CD4-positive, alpha-beta T cell (primary cell): ENCODE data around the gene B3GNT3. TPM values are rescaled to one million over a fixed set of nuclear protein-coding genes. Genes with fewer than 3 reads are reported as not detected.
A peak's percentile ranks its signal among the peaks of the same experiment; 100 is the strongest.
"Not testable (repeated sequence)": the region's sequence is repeated elsewhere in the genome, so short reads cannot be mapped to it uniquely, and the experiment has no call there.

Experiments
- ATAC-seq: fragments of 200-7000 bp; cut with Tn5 transposase; one replicate; pipeline ENCODE4 v1.10.0; 2022; ENCODE audit warnings: mild to moderate bottlenecking; ENCODE audit not compliant: poor library complexity
- CTCF ChIA-PET: fragments of 350-600 bp; sonication (Branson Sonifier 250); formaldehyde crosslinking; loops from one replicate; lab custom pipeline; 2021; ENCODE audit warnings: antibody characterized with exemption, inconsistent platforms; lab: Charles Lee
- POLR2A ChIA-PET: fragments of 350-600 bp; sonication (Branson Sonifier 250); formaldehyde crosslinking; loops from one replicate; lab custom pipeline; 2021; ENCODE audit warnings: antibody characterized with exemption, inconsistent platforms; lab: Charles Lee
- DNase-seq, 14 experiments: peaks; one replicate each; pipeline ENCODE4 v3.0.0-alpha.2; 2013 to 2020; ENCODE audit warnings: mixed read lengths in 2 of 14
- H3K27ac ChIP-seq, 2 donors: one replicate each; pipeline versions ENCODE4 v1.5.1 to v1.7.0; 2013; ENCODE audit warnings: low read length in 2 of 2, low read depth in 1 of 2, mild to moderate bottlenecking in 1 of 2
- H3K27me3 ChIP-seq, 2 experiments: 1 replicate in 1 of 2; 2 replicates in 1 of 2; pipeline versions ENCODE4 v1.6.1 to v1.7.0; 2013; ENCODE audit warnings: low read length in 2 of 2, control low read depth in 1 of 2, mild to moderate bottlenecking in 1 of 2, moderate library complexity in 1 of 2; ENCODE audit not compliant: insufficient read depth in 2 of 2, control insufficient read depth in 1 of 2
- H3K36me3 ChIP-seq: one replicate; pipeline ENCODE4 v1.6.1; 2013; ENCODE audit warnings: low read length, control low read depth; ENCODE audit not compliant: insufficient read depth
- H3K4me1 ChIP-seq: one replicate; pipeline ENCODE4 v1.6.1; 2013; ENCODE audit warnings: low read length, control low read depth; ENCODE audit not compliant: insufficient read depth
- H3K4me3 ChIP-seq: one replicate; pipeline ENCODE4 v1.5.1; 2013; ENCODE audit warnings: mild to moderate bottlenecking, low read length, moderate library complexity
- H3K9me3 ChIP-seq, 2 experiments: 1 replicate in 1 of 2; 2 replicates in 1 of 2; pipeline versions ENCODE4 v1.6.1 to v1.7.0; 2013; ENCODE audit warnings: low read length in 2 of 2, mild to moderate bottlenecking in 2 of 2, control low read depth in 1 of 2, moderate library complexity in 1 of 2; ENCODE audit not compliant: control insufficient read depth in 1 of 2, insufficient read depth in 1 of 2
- H3K27ac Mint-ChIP-seq: one replicate; pipeline ENCODE4 v1.8.0; 2020; ENCODE audit warnings: mixed read lengths
- H3K27me3 Mint-ChIP-seq: one replicate; pipeline ENCODE4 v1.8.0; 2021; ENCODE audit warnings: mixed read lengths
- H3K36me3 Mint-ChIP-seq: one replicate; pipeline ENCODE4 v1.8.0; 2021; ENCODE audit warnings: low read depth, mixed read lengths
- H3K4me1 Mint-ChIP-seq: one replicate; pipeline ENCODE4 v1.8.0; 2021; ENCODE audit warnings: low read depth, mixed read lengths
- H3K4me3 Mint-ChIP-seq: one replicate; pipeline ENCODE4 v1.8.0; 2020; ENCODE audit warnings: mild to moderate bottlenecking, mixed read lengths
- H3K9me3 Mint-ChIP-seq: one replicate; pipeline ENCODE4 v1.8.0; 2020; ENCODE audit warnings: mixed read lengths
- CTCF ChIP-seq: fragments of 200-600 bp; IDR thresholded peaks from one replicate; pipeline ENCODE4 v1.8.0; 2022; ENCODE audit warnings: antibody characterized with exemption, mild to moderate bottlenecking
- intact Hi-C, 2 experiments: fragments of 100-400 bp; cut with DNase I in 1 of 2; cut with micrococcal nuclease in 1 of 2; formaldehyde crosslinking; loops; one replicate each; pipeline versions ENCODE4 v1.15.1 to v1.9.0; 2023 to 2025; cut with DNase I, micrococcal nuclease
- total RNA-seq, 174 experiments: library from RNA in 2 of 174; stranded (reverse) in 2 of 174; gene quantifications; one replicate each; pipeline ENCODE4 v1.2.3 and lab custom pipeline; 2021 to 2026

Gene B3GNT3
- total RNA-seq, 2 experiments from 2014 or later: 0.39 to 0.52 TPM

GRCh38 chr19:17796013-17796837 lies 1.3 kb downstream of the B3GNT3 start:
- H3K4me1 ChIP-seq: peaks cover 54% of the 10 kb centered on the region
- H3K9me3 ChIP-seq: no peaks in the 10 kb centered on the region
- Mint-ChIP-seq H3K9me3 (no peaks in the 10 kb centered on the region), H3K4me3 (peak overlapping the region; percentile 63), H3K36me3 (peaks cover 5% of the 10 kb centered on the region), H3K4me1 (peaks cover 66% of the 10 kb centered on the region), H3K27ac (peak overlapping the region; percentile 51), H3K27me3 (no peaks in the 10 kb centered on the region)
- no peaks in the 10 kb centered on the region for H3K36me3 ChIP-seq
- ChIA-PET POLR2A (interaction anchor here (0.6 to 1.9 kb wide), 8 partner anchors 12 to 63 kb away, joined by 3 to 5 read pairs (median 3); partner anchors contain the start of genes JAK3 and RPL18A), CTCF (interaction anchor here (2.0 kb wide), 1 partner anchor 63 kb away, joined by 9 read pairs; the partner anchor contains the start of gene RPL18A)
- H3K27ac ChIP-seq: no peak overlapping the region
- no peaks in the 10 kb centered on the region for H3K27me3 ChIP-seq
- DNase-seq (peak in 1 of 14 experiments; percentile 13), ATAC-seq (no peak)
- TF ChIP-seq CTCF: no peak
- intact Hi-C loops: no loop called here
- no peak overlapping the region for H3K4me3 ChIP-seq

GRCh38 chr19:17796838-17797423 lies 2.0 kb downstream of the B3GNT3 start:
- H3K9me3 Mint-ChIP-seq: no peaks in the 10 kb centered on the region
- H3K36me3 ChIP-seq: no peaks in the 10 kb centered on the region
- DNase-seq (peak in 1 of 14 experiments; percentile 5), ATAC-seq (no peak)
- no peaks in the 10 kb centered on the region for H3K9me3 ChIP-seq
- intact Hi-C loops: no loop called here
- H3K27me3 Mint-ChIP-seq: no peaks in the 10 kb centered on the region
- peak overlapping the region; percentile 42 for H3K4me3 Mint-ChIP-seq
- POLR2A ChIA-PET: interaction anchor here (0.6 to 1.2 kb wide), 4 partner anchors 27 to 63 kb away, joined by 3 to 4 read pairs (median 3); partner anchors contain the start of genes JAK3 and RPL18A
- no peak overlapping the region for H3K27ac ChIP-seq
- no peak for TF ChIP-seq CTCF
- H3K4me1 ChIP-seq: peaks cover 48% of the 10 kb centered on the region
- H3K4me3 ChIP-seq: no peak overlapping the region
- CTCF ChIA-PET: interaction anchor here (2.0 kb wide), 1 partner anchor 63 kb away, joined by 9 read pairs; the partner anchor contains the start of gene RPL18A
- H3K4me1 Mint-ChIP-seq: peaks cover 60% of the 10 kb centered on the region
- no peaks in the 10 kb centered on the region for H3K36me3 Mint-ChIP-seq
- no peaks in the 10 kb centered on the region for H3K27me3 ChIP-seq
- H3K27ac Mint-ChIP-seq: peak overlapping the region; percentile 51

- Histone ChIP-seq H3K9me3 (no peaks in the 10 kb centered on the region), H3K27ac (no peak overlapping the region), H3K36me3 (no peaks in the 10 kb centered on the region), H3K27me3 (no peaks in the 10 kb centered on the region), H3K4me3 (no peak overlapping the region), H3K4me1 (peaks cover 51% of the 10 kb centered on the region)
- Mint-ChIP-seq H3K9me3 (no peaks in the 10 kb centered on the region), H3K27me3 (no peaks in the 10 kb centered on the region), H3K4me1 (peaks cover 63% of the 10 kb centered on the region), H3K4me3 (no peak overlapping the region), H3K36me3 (no peaks in the 10 kb centered on the region), H3K27ac (peak overlapping the region; percentile 51)
- DNase-seq (no peak), ATAC-seq (no peak)
- no peak for TF ChIP-seq CTCF
- intact Hi-C loops: no loop called here
- CTCF ChIA-PET: interaction anchor here (2.0 kb wide), 1 partner anchor 62 kb away, joined by 9 read pairs; the partner anchor contains the start of gene RPL18A
- POLR2A ChIA-PET: interaction anchor here (0.8 to 1.2 kb wide), 3 partner anchors 26 to 62 kb away, joined by 3 read pairs; partner anchors contain the start of genes JAK3 and RPL18A
Measured at GRCh38 chr19:17797424-17798201, 2.7 kb downstream of the B3GNT3 start.

- H3K27me3 ChIP-seq, H3K4me3 Mint-ChIP-seq, H3K36me3 Mint-ChIP-seq, H3K27ac ChIP-seq, DNase-seq, intact Hi-C loops, H3K27ac Mint-ChIP-seq, H3K9me3 ChIP-seq, CTCF ChIA-PET, H3K9me3 Mint-ChIP-seq, H3K36me3 ChIP-seq, H3K4me3 ChIP-seq, H3K27me3 Mint-ChIP-seq, ATAC-seq: not testable (repeated sequence)
- H3K4me1 ChIP-seq: peaks cover 55% of the 10 kb centered on the region
- H3K4me1 Mint-ChIP-seq: peaks cover 65% of the 10 kb centered on the region
- POLR2A ChIA-PET: interaction anchor here (0.6 kb wide), 1 partner anchor 1265 kb away, joined by 3 read pairs; no protein-coding TSS in a partner anchor
Measured at GRCh38 chr19:17798599-17798998, 3.7 kb downstream of the B3GNT3 start.
